Measurements from ENCODE around the gene SLC1A3.

DNA sequence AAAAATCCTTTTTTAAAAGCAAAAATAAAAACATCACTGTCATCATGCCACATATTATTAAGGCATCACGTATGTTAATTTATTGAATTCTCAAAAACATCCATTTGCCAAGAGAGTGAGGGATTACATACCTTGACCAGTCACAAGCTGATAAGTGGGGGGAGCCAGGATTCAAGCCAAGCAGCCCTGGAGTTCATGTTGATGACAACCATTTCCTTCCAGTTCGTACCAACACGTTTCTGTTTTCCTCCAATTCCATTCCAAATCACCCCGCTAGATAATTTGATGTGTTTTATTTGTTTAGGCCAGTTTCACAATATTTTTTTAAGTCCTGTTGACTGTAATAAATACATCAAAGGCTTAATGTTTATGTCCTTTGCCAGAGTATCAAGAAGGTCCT, 53.0 kb downstream of the SLC1A3 start:
- TF ChIP-seq CTCF (IDR thresholded peaks at IDR 0.05; ENCODE audit: insufficient read depth, low read length) = no peak
- TF ChIP-seq POLR2AphosphoS5 (IDR thresholded peaks at IDR 0.05; ENCODE audit: low read depth) = no peak
- TF ChIP-seq, protein P1, sequence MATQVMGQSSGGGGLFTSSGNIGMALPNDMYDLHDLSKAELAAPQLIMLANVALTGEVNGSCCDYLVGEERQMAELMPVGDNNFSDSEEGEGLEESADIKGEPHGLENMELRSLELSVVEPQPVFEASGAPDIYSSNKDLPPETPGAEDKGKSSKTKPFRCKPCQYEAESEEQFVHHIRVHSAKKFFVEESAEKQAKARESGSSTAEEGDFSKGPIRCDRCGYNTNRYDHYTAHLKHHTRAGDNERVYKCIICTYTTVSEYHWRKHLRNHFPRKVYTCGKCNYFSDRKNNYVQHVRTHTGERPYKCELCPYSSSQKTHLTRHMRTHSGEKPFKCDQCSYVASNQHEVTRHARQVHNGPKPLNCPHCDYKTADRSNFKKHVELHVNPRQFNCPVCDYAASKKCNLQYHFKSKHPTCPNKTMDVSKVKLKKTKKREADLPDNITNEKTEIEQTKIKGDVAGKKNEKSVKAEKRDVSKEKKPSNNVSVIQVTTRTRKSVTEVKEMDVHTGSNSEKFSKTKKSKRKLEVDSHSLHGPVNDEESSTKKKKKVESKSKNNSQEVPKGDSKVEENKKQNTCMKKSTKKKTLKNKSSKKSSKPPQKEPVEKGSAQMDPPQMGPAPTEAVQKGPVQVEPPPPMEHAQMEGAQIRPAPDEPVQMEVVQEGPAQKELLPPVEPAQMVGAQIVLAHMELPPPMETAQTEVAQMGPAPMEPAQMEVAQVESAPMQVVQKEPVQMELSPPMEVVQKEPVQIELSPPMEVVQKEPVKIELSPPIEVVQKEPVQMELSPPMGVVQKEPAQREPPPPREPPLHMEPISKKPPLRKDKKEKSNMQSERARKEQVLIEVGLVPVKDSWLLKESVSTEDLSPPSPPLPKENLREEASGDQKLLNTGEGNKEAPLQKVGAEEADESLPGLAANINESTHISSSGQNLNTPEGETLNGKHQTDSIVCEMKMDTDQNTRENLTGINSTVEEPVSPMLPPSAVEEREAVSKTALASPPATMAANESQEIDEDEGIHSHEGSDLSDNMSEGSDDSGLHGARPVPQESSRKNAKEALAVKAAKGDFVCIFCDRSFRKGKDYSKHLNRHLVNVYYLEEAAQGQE (IDR thresholded peaks at IDR 0.05; ENCODE audit: insufficient replicate concordance, low read depth) = no peak

Data from HL-60 (cell line).